MM.1S (cell line): ENCODE data around the gene PARVB.

ENCODE experiments used
- DNase-seq: peaks from one replicate; pipeline ENCODE4 v3.0.0-alpha.2; 2015
- H2AFZ ChIP-seq: fragments of 300-600 bp; sonication (generic); 2 replicates; pipeline ENCODE4 v1.6.0; 2016; ENCODE audit warnings: antibody characterized with exemption, low read length
- H3F3A ChIP-seq: fragments of 300-600 bp; sonication (generic); 2 replicates; pipeline ENCODE4 v1.6.1; 2016; ENCODE audit warnings: mild to moderate bottlenecking, antibody characterized with exemption, low read length, moderate library complexity, mixed read lengths; ENCODE audit not compliant: insufficient read depth
- H3K27ac ChIP-seq: fragments of 300-600 bp; sonication (generic); 2 replicates; pipeline ENCODE4 v1.5.1; 2016; ENCODE audit warnings: mild to moderate bottlenecking, low read length
- H3K27me3 ChIP-seq: fragments of 300-600 bp; sonication (generic); replicated peaks from 2 replicates; pipeline ENCODE4 v1.6.0; 2016; ENCODE audit warnings: low read length; ENCODE audit not compliant: insufficient read depth
- H3K36me3 ChIP-seq: fragments of 300-600 bp; sonication (generic); replicated peaks from 2 replicates; pipeline ENCODE4 v1.6.1; 2016; ENCODE audit warnings: mild to moderate bottlenecking, low read length, mixed read lengths; ENCODE audit not compliant: insufficient read depth
- H3K4me1 ChIP-seq: fragments of 300-600 bp; sonication (generic); 2 replicates; pipeline ENCODE4 v1.6.1; 2016; ENCODE audit warnings: low read length, mixed read lengths
- H3K4me2 ChIP-seq: fragments of 300-600 bp; sonication (generic); 2 replicates; pipeline ENCODE4 v1.6.0; 2016; ENCODE audit warnings: low read depth, low read length
- H3K4me3 ChIP-seq: fragments of 300-600 bp; sonication (generic); 2 replicates; pipeline ENCODE4 v1.5.1; 2016; ENCODE audit warnings: low read length, mixed read lengths
- H3K79me2 ChIP-seq: fragments of 300-600 bp; sonication (generic); 2 replicates; pipeline ENCODE4 v1.6.1; 2016; ENCODE audit warnings: mixed run types, low read length, mixed read lengths
- H3K9ac ChIP-seq: fragments of 300-600 bp; sonication (generic); 2 replicates; pipeline ENCODE4 v1.6.1; 2016; ENCODE audit warnings: low read length, mixed read lengths
- H3K9me2 ChIP-seq: fragments of 300-600 bp; sonication (generic); replicated peaks from 2 replicates; pipeline ENCODE4 v1.6.1; 2016; ENCODE audit warnings: mild to moderate bottlenecking, low read length, mixed read lengths; ENCODE audit not compliant: insufficient read depth
- H3K9me3 ChIP-seq: fragments of 300-600 bp; sonication (generic); replicated peaks from 2 replicates; pipeline ENCODE4 v1.6.1; 2016; ENCODE audit warnings: mild to moderate bottlenecking, low read length, mixed read lengths; ENCODE audit not compliant: insufficient read depth
- H4K20me1 ChIP-seq: fragments of 300-600 bp; sonication (generic); 2 replicates; pipeline ENCODE4 v1.6.1; 2016; ENCODE audit warnings: mild to moderate bottlenecking, low read length, moderate library complexity, mixed read lengths; ENCODE audit not compliant: insufficient read depth
- EZH2 ChIP-seq: fragments of 300-600 bp; sonication (generic); optimal IDR thresholded peaks from 2 replicates; pipeline ENCODE3; 2017; ENCODE audit warnings: low read depth, mild to moderate bottlenecking, antibody characterized with exemption, low read length, mixed read lengths
- EZH2phosphoT487 ChIP-seq: fragments of 300-600 bp; sonication (generic); IDR thresholded peaks from 2 replicates; pipeline ENCODE4 v1.6.1; 2018; ENCODE audit warnings: antibody characterized with exemption, low read length
- TF ChIP-seq, protein P1 (sequence below): fragments of 300-600 bp; sonication (generic); IDR thresholded peaks from 2 replicates; pipeline ENCODE4 v1.5.1; 2016; ENCODE audit warnings: antibody characterized with exemption, low read length, mixed read lengths

Gene PARVB

GRCh38 chr22:44192816-44193534 is 168.9 kb downstream of the PARVB start:
- no peak overlapping the region for H3K27ac ChIP-seq
- H3K79me2 ChIP-seq = no peaks in the 10 kb centered on the region
- DNase-seq = no peak
- peaks cover 30% of the 10 kb centered on the region for H3K4me1 ChIP-seq
- H3K36me3 ChIP-seq = no peaks in the 10 kb centered on the region
- no peaks in the 10 kb centered on the region for H4K20me1 ChIP-seq
- H2AFZ ChIP-seq = no peak overlapping the region
- H3K4me3 ChIP-seq = no peak overlapping the region
- no peak overlapping the region for H3K9ac ChIP-seq
- H3K4me2 ChIP-seq = peak overlapping the region; percentile 61
- H3K9me2 ChIP-seq = no peaks in the 10 kb centered on the region
- no peak for TF ChIP-seq EZH2phosphoT487
- no peak for TF ChIP-seq EZH2
- H3K27me3 ChIP-seq = peaks cover 32% of the 10 kb centered on the region
- no peaks in the 10 kb centered on the region for H3K9me3 ChIP-seq
- 0 out of 2 replicates have a peak, but pooled peaks cover 7% of the 10 kb centered on the region for H3F3A ChIP-seq

DNA sequence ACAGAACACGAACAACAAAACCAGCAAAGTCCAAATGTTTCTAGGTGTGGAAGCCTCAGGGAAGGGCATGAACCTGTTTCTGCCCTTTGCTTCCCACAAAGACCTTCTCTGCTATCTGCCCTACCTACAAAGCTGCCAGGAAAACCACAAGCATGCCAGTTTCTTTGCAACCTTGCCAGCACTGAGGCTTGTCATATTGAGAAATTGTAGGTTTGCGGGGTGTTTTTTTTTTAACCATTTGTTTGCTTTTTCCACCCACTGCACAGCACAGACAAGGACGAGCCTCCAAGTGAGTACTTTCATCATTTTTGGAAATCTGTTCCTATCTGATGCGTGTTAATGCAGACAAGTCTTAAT is 169.4 kb downstream of the PARVB start:
- H3K27ac ChIP-seq = no peak overlapping the region
- no peak overlapping the region for H2AFZ ChIP-seq
- no peaks in the 10 kb centered on the region for H3K36me3 ChIP-seq
- peak overlapping the region; percentile 61; the same call in 1 of the 2 replicates for H3K4me2 ChIP-seq
- no peaks in the 10 kb centered on the region for H3K79me2 ChIP-seq
- H3K9me3 ChIP-seq = no peaks in the 10 kb centered on the region
- H3K27me3 ChIP-seq = peaks cover 32% of the 10 kb centered on the region
- H3K4me3 ChIP-seq = no peak overlapping the region
- H4K20me1 ChIP-seq = no peaks in the 10 kb centered on the region
- 0 out of 2 replicates have a peak, but pooled peaks cover 7% of the 10 kb centered on the region for H3F3A ChIP-seq
- H3K9ac ChIP-seq = no peak overlapping the region
- TF ChIP-seq, protein P1, sequence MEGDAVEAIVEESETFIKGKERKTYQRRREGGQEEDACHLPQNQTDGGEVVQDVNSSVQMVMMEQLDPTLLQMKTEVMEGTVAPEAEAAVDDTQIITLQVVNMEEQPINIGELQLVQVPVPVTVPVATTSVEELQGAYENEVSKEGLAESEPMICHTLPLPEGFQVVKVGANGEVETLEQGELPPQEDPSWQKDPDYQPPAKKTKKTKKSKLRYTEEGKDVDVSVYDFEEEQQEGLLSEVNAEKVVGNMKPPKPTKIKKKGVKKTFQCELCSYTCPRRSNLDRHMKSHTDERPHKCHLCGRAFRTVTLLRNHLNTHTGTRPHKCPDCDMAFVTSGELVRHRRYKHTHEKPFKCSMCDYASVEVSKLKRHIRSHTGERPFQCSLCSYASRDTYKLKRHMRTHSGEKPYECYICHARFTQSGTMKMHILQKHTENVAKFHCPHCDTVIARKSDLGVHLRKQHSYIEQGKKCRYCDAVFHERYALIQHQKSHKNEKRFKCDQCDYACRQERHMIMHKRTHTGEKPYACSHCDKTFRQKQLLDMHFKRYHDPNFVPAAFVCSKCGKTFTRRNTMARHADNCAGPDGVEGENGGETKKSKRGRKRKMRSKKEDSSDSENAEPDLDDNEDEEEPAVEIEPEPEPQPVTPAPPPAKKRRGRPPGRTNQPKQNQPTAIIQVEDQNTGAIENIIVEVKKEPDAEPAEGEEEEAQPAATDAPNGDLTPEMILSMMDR = no peak
- no peak for TF ChIP-seq EZH2
- TF ChIP-seq EZH2phosphoT487 = no peak
- peaks cover 30% of the 10 kb centered on the region for H3K4me1 ChIP-seq
- H3K9me2 ChIP-seq = no peaks in the 10 kb centered on the region
- peak; percentile 57 for DNase-seq

DNA sequence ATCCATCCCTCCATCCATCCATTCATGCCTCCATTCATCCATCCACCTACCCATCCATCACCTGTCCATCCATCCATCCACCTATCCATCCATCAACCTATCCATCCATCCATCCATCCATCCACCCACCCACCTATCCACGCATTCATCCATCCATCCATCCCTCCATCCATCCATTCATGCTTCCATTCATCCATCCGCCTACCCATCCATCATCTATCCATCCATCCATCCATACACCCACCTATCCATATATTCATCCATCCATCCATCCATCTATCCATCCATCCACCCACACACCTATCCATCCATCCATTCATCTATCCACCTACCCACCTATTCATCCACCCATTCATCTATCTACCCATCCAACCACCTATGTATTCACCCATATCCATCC is 170.5 kb downstream of the PARVB start:
- TF ChIP-seq, protein P1 = no peak
- no peak for TF ChIP-seq EZH2
- no peak for TF ChIP-seq EZH2phosphoT487
- Histone ChIP-seq H3K4me3 (no peak overlapping the region), H3K79me2 (no peaks in the 10 kb centered on the region), H3K27ac (no peak overlapping the region), H3K36me3 (no peaks in the 10 kb centered on the region), H3K9me2 (no peaks in the 10 kb centered on the region), H4K20me1 (no peaks in the 10 kb centered on the region), H3K9me3 (no peaks in the 10 kb centered on the region), H3K9ac (no peak overlapping the region), H3K4me1 (peaks cover 30% of the 10 kb centered on the region), H3F3A (0 out of 2 replicates have a peak, but pooled peaks cover 7% of the 10 kb centered on the region), H3K27me3 (peaks cover 32% of the 10 kb centered on the region), H2AFZ (no peak overlapping the region), H3K4me2 (no peak overlapping the region)
- DNase-seq = no peak
